H1 (cell line): ENCODE measurements around the gene NBL1. TPM values are rescaled to one million over a fixed set of nuclear protein-coding genes. Genes with fewer than 3 reads are reported as not detected.

Source experiments
- CTCF ChIA-PET: fragments of 300-600 bp; sonication (Branson Sonifier 250); formaldehyde crosslinking; loops from one replicate; lab custom pipeline; 2021; ENCODE audit not compliant: partially characterized antibody; lab: Charles Lee
- POLR2A ChIA-PET: fragments of 300-600 bp; sonication (Branson Sonifier 250); formaldehyde crosslinking; loops from one replicate; lab custom pipeline; 2021; ENCODE audit warnings: inconsistent platforms; ENCODE audit not compliant: partially characterized antibody; lab: Charles Lee
- DNase-seq, 2 experiments: peaks; one replicate each; pipeline versions ENCODE4 v3.0.0 to v3.0.0-alpha.2; 2010 to 2022; ENCODE audit warnings: low spot score in 2 of 2, low read depth in 1 of 2, mixed read lengths in 1 of 2
- FAIRE-seq: peaks from 2 replicates; lab custom pipeline; 2011; peaks lifted over from hg19 to GRCh38; lab: Jason Lieb, UNC
- H2AFZ ChIP-seq: 2 replicates; pipeline ENCODE4 v1.8.1; 2012; ENCODE audit warnings: low read length, inconsistent platforms
- H2AK5ac ChIP-seq: 2 replicates; pipeline ENCODE4 v1.6.1; 2013; ENCODE audit warnings: low read depth, low read length
- H2BK120ac ChIP-seq: replicated peaks from 2 replicates; pipeline ENCODE3; 2013; ENCODE audit warnings: low read depth, low read length, inconsistent platforms
- H2BK12ac ChIP-seq: 2 replicates; pipeline ENCODE4 v1.6.1; 2013; ENCODE audit warnings: low read depth, low read length
- H2BK15ac ChIP-seq: 2 replicates; pipeline ENCODE4 v1.6.1; 2013; ENCODE audit warnings: low read length
- H2BK20ac ChIP-seq: 2 replicates; pipeline ENCODE4 v1.6.1; 2013; ENCODE audit warnings: low read length
- H2BK5ac ChIP-seq: 2 replicates; pipeline ENCODE4 v1.6.1; 2013; ENCODE audit warnings: low read depth, low read length
- H3K14ac ChIP-seq: 2 replicates; pipeline ENCODE4 v1.6.1; 2013; ENCODE audit warnings: inconsistent platforms; ENCODE audit not compliant: insufficient read length
- H3K18ac ChIP-seq: 2 replicates; pipeline ENCODE4 v1.6.1; 2013; ENCODE audit warnings: low read length; ENCODE audit errors: extremely low read depth
- H3K23ac ChIP-seq: 2 replicates; pipeline ENCODE4 v1.6.1; 2013; ENCODE audit warnings: inconsistent platforms; ENCODE audit not compliant: insufficient read length
- H3K23me2 ChIP-seq: 2 replicates; pipeline ENCODE4 v1.6.1; 2013; ENCODE audit warnings: low read depth, low read length
- H3K27ac ChIP-seq: 2 replicates; pipeline ENCODE4 v1.6.1; 2011; ENCODE audit warnings: low read depth, low read length, inconsistent platforms
- H3K27me3 ChIP-seq, 4 experiments: replicated peaks in 1 of 4; 1 replicate in 1 of 4; 2 replicates in 3 of 4; pipeline versions ENCODE4 v1.6.1 to v1.8.1; 2011 to 2013; ENCODE audit warnings: low read length in 3 of 4, mild to moderate bottlenecking in 3 of 4, inconsistent platforms in 2 of 4, mixed read lengths in 2 of 4, moderate library complexity in 1 of 4; ENCODE audit not compliant: control insufficient read depth in 3 of 4, insufficient read depth in 3 of 4; ENCODE audit errors: extremely low read depth in 1 of 4
- H3K36me3 ChIP-seq, 4 experiments: 2 replicates each; pipeline versions ENCODE4 v1.6.1 to v1.8.1; 2011 to 2013; ENCODE audit warnings: mild to moderate bottlenecking in 4 of 4, low read length in 3 of 4, moderate library complexity in 2 of 4, control low read depth in 1 of 4, inconsistent platforms in 1 of 4; ENCODE audit not compliant: insufficient read depth in 4 of 4, control insufficient read depth in 2 of 4
- H3K4ac ChIP-seq: replicated peaks from 2 replicates; pipeline ENCODE3; 2013; ENCODE audit warnings: low read length, low read depth, mixed read lengths, inconsistent platforms; ENCODE audit not compliant: insufficient read length
- H3K4me1 ChIP-seq, 4 experiments: replicated peaks in 1 of 4; 1 replicate in 1 of 4; 2 replicates in 3 of 4; pipeline versions ENCODE4 v1.6.1 to v1.8.1; 2011 to 2013; ENCODE audit warnings: low read length in 3 of 4, inconsistent platforms in 2 of 4, mixed read lengths in 1 of 4; ENCODE audit not compliant: insufficient read depth in 4 of 4, control insufficient read depth in 3 of 4
- H3K4me2 ChIP-seq, 2 experiments: 2 replicates each; pipeline versions ENCODE4 v1.6.1 to v1.8.1; 2011 to 2013; ENCODE audit warnings: low read depth in 2 of 2, low read length in 2 of 2, control low read depth in 1 of 2, inconsistent platforms in 1 of 2, mild to moderate bottlenecking in 1 of 2; ENCODE audit not compliant: insufficient read depth in 1 of 2
- H3K4me3 ChIP-seq, 4 experiments: fragments of 200-600, 300-600 bp in 1 of 4; sonication (generic), shearing (Covaris generic), sonication (Bioruptor Twin) in 1 of 4; 2 replicates each; pipeline versions ENCODE4 v1.5.1 to v1.8.1; 2011 to 2016; ENCODE audit warnings: low read length in 4 of 4, low read depth in 3 of 4, control low read depth in 2 of 4, inconsistent platforms in 2 of 4, mild to moderate bottlenecking in 2 of 4, mixed read lengths in 1 of 4, moderate library complexity in 1 of 4; ENCODE audit not compliant: insufficient read depth in 2 of 4; ENCODE audit errors: extremely low read depth in 1 of 4
- H3K56ac ChIP-seq: replicated peaks from 2 replicates; pipeline ENCODE3; 2013; ENCODE audit warnings: low read depth, mild to moderate bottlenecking, mixed read lengths, low read length, inconsistent platforms; ENCODE audit not compliant: insufficient read length
- H3K79me1 ChIP-seq: 2 replicates; pipeline ENCODE4 v1.6.1; 2013; ENCODE audit warnings: low read depth, low read length, control low read depth
- H3K79me2 ChIP-seq, 2 experiments: 2 replicates each; pipeline versions ENCODE4 v1.6.1 to v1.8.1; 2012 to 2013; ENCODE audit warnings: low read length in 2 of 2, mild to moderate bottlenecking in 2 of 2, inconsistent platforms in 1 of 2; ENCODE audit not compliant: insufficient read depth in 2 of 2, control insufficient read depth in 1 of 2
- H3K9ac ChIP-seq, 4 experiments: replicated peaks in 1 of 4; 1 replicate in 1 of 4; 2 replicates in 3 of 4; pipeline versions ENCODE4 v1.6.1 to v1.8.1; 2011 to 2013; ENCODE audit warnings: low read depth in 3 of 4, low read length in 3 of 4, control low read depth in 2 of 4, mild to moderate bottlenecking in 2 of 4, moderate library complexity in 2 of 4, inconsistent platforms in 1 of 4; ENCODE audit errors: extremely low read depth in 1 of 4
- H3K9me3 ChIP-seq, 2 experiments: 2 replicates each; pipeline versions ENCODE4 v1.6.1 to v1.8.1; 2012 to 2013; ENCODE audit warnings: mild to moderate bottlenecking in 2 of 2, moderate library complexity in 2 of 2, control low read depth in 1 of 2, inconsistent platforms in 1 of 2, low read depth in 1 of 2, low read length in 1 of 2, mixed read lengths in 1 of 2; ENCODE audit not compliant: insufficient read depth in 2 of 2
- H4K20me1 ChIP-seq, 2 experiments: replicated peaks in 1 of 2; 2 replicates each; pipeline versions ENCODE3 to v1.8.1; 2011 to 2013; ENCODE audit warnings: inconsistent platforms in 2 of 2, low read length in 2 of 2, mild to moderate bottlenecking in 1 of 2; ENCODE audit not compliant: insufficient read depth in 2 of 2, control insufficient read depth in 1 of 2
- H4K5ac ChIP-seq: 2 replicates; pipeline ENCODE4 v1.6.1; 2013; ENCODE audit warnings: low read length, low read depth, mixed read lengths, inconsistent platforms; ENCODE audit not compliant: insufficient read length
- H4K8ac ChIP-seq: 2 replicates; pipeline ENCODE4 v1.8.0; 2013; ENCODE audit warnings: mild to moderate bottlenecking, moderate library complexity, low read length, inconsistent platforms; ENCODE audit not compliant: insufficient read depth; ENCODE audit errors: extremely low read depth
- H4K91ac ChIP-seq: replicated peaks from 2 replicates; pipeline ENCODE3; 2013; ENCODE audit warnings: low read length, mixed read lengths, inconsistent platforms; ENCODE audit not compliant: insufficient read length
- SP1 ChIP-seq: IDR thresholded peaks from 2 replicates; pipeline ENCODE4 v1.6.1; 2011; ENCODE audit warnings: low read depth, low read length
- WGBS, 2 experiments: shearing (Covaris generic) in 1 of 2; methylation state at CpG; one replicate each; pipeline versions ENCODE4 v1.1.6 to v1.1.7; 2013 to 2015; ENCODE audit warnings: low lambda C conversion rate in 2 of 2, mixed read lengths in 2 of 2, inconsistent platforms in 1 of 2, low coverage in 1 of 2, missing lambda C conversion rate in 1 of 2; ENCODE audit not compliant: insufficient replicate concordance in 2 of 2, insufficient coverage in 1 of 2, insufficient read length in 1 of 2; ENCODE audit errors: extremely low coverage in 1 of 2, missing lambda C conversion rate in 1 of 2; 5-methylcytosine and 5-hydroxymethylcytosine counted together
- polyA plus RNA-seq, 7 experiments: library from polyadenylated mRNA; depleted of rRNA in 3 of 7; stranded (reverse) in 5 of 7; unstranded in 2 of 7; fragments of >200 nt in 5 of 7; fragments of 200-250 nt in 2 of 7; gene quantifications; 1 replicate in 5 of 7; 2 replicates in 1 of 7; 4 replicates in 1 of 7; pipeline versions ENCODE4 v1.2.1 to v1.2.3, GENCODE V29; 2011 to 2013; ENCODE audit warnings: missing spikeins in 2 of 7, mixed read lengths in 2 of 7
- total RNA-seq: library from RNA; stranded (reverse); fragmentation: NEBNext Ultra II Directional; extraction: Animal tissue kit (Norgen Biotek cat#: 25700); gene quantifications from 2 replicates; pipeline ENCODE4 v1.2.1, GENCODE V29; 2021
- TF ChIP-seq, protein P1 (sequence below): IDR thresholded peaks from 2 replicates; pipeline ENCODE4 v1.6.1; 2011; ENCODE audit warnings: low read length, improper control_type of control experiment

Gene NBL1
- total and polyA plus RNA-seq, 2 of the 8 experiments (the other 6 are each of a cell fraction or from before 2014, with no cell fraction given): 8.7 to 9.7 TPM

DNA sequence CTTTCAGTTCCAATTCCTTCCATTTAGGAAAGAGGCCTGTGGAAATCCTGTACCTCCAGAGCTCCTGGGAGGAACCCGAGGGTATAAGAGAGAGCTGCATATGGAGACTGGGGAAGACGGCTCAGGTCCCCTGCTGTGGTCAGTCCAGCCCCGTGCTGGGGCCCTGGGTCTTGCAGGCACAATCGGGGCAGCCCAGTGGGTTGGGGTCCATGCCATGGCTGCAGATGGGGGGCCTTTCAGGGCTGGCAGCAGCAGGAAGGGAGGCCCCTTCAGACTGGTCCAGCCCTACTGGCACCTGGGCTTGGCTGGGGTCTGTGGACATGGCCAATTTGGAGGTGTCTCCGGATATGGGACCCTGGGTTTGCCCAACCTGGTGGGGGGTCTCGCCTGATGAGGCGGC lies 38.8 kb downstream of the NBL1 start:
- no peak for TF ChIP-seq SP1
- TF ChIP-seq, protein P1, sequence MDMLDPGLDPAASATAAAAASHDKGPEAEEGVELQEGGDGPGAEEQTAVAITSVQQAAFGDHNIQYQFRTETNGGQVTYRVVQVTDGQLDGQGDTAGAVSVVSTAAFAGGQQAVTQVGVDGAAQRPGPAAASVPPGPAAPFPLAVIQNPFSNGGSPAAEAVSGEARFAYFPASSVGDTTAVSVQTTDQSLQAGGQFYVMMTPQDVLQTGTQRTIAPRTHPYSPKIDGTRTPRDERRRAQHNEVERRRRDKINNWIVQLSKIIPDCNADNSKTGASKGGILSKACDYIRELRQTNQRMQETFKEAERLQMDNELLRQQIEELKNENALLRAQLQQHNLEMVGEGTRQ: no peak
- ChIA-PET CTCF (interaction anchor here (1.0 to 4.1 kb wide), 6 partner anchors 11 to 45 kb away, joined by 3 to 26 read pairs (median 10); no protein-coding TSS in a partner anchor), POLR2A (no interaction called here)
- Histone ChIP-seq H3K23ac (no peak overlapping the region), H3K9me3 (no peaks in the 10 kb centered on the region), H2BK15ac (no peak overlapping the region), H3K4me2 (no peak overlapping the region), H3K18ac (no peak overlapping the region; the same call in 1 of the 2 replicates), H4K20me1 (no peaks in the 10 kb centered on the region), H2BK12ac (no peak overlapping the region), H2AFZ (no peak overlapping the region), H2BK5ac (no peak overlapping the region), H4K91ac (no peak overlapping the region), H3K79me2 (no peaks in the 10 kb centered on the region), H2AK5ac (no peak overlapping the region), H3K27ac (no peak overlapping the region), H3K4me1 (peaks cover 0 to 14% (median 8%) of the 10 kb centered on the region in 4 experiments; a peak in 4 of 7 replicates), H3K9ac (no peak overlapping the region), H3K14ac (no peak overlapping the region), H4K8ac (no peak overlapping the region; the same call in 1 of the 2 replicates), H3K4ac (no peak overlapping the region), H2BK20ac (no peak overlapping the region), H3K4me3 (no peak overlapping the region), H3K27me3 (no peaks in the 10 kb centered on the region), H3K79me1 (no peaks in the 10 kb centered on the region), H3K36me3 (no peaks in the 10 kb centered on the region), H4K5ac (no peak overlapping the region), H2BK120ac (no peak overlapping the region), H3K56ac (no peak overlapping the region), H3K23me2 (no peaks in the 10 kb centered on the region; the same call in 1 of the 2 replicates)
- DNase-seq (no peak), FAIRE-seq (no peak)
- 81% methylated on average over 7 of the region's 7 CpGs; no CpG with 5 or more reads in 1 of the 2 experiments for WGBS, 2 experiments
